Measurements from ENCODE around the gene TBPL2.

TBPL2 gene

GRCh38 chr14:55374771-55375170 is 65.6 kb downstream of the TBPL2 start:
- peaks cover 2% of the 10 kb centered on the region for H3K36me3 ChIP-seq (ENCODE audit: control insufficient read depth, insufficient read depth, low read length)

GRCh38 chr14:55373784-55374705 is 66.4 kb downstream of the TBPL2 start:
- Histone ChIP-seq H3K27me3 (replicated peaks; ENCODE audit: control insufficient read depth, insufficient read depth, low read length, poor library complexity, severe bottlenecking) (no peaks in the 10 kb centered on the region), H3K4me1 (ENCODE audit: control insufficient read depth, insufficient read depth, low read length, poor library complexity, severe bottlenecking) (peaks cover 21% of the 10 kb centered on the region), H3K4me3 (ENCODE audit: insufficient read depth, low read depth, low read length, poor library complexity, severe bottlenecking) (no peak overlapping the region), H3K9me3 (ENCODE audit: control insufficient read depth, low read length) (no peaks in the 10 kb centered on the region), H3K27ac (ENCODE audit: insufficient read depth, low read length, poor library complexity, severe bottlenecking) (peak overlapping the region; percentile 60), H3K36me3 (ENCODE audit: control insufficient read depth, insufficient read depth, low read length) (peaks cover 10% of the 10 kb centered on the region)
- no peak for DNase-seq

More at GRCh38 chr14:55374771-55375170, 65.6 kb downstream of the TBPL2 start:
- H3K27me3 ChIP-seq (replicated peaks; ENCODE audit: control insufficient read depth, insufficient read depth, low read length, poor library complexity, severe bottlenecking), result no peaks in the 10 kb centered on the region
- no peak for DNase-seq
- peaks cover 21% of the 10 kb centered on the region for H3K4me1 ChIP-seq (ENCODE audit: control insufficient read depth, insufficient read depth, low read length, poor library complexity, severe bottlenecking)
- no peaks in the 10 kb centered on the region for H3K9me3 ChIP-seq (ENCODE audit: control insufficient read depth, low read length)
- H3K27ac ChIP-seq (ENCODE audit: insufficient read depth, low read length, poor library complexity, severe bottlenecking), result peak overlapping the region; percentile 60
- H3K4me3 ChIP-seq (ENCODE audit: insufficient read depth, low read depth, low read length, poor library complexity, severe bottlenecking), result no peak overlapping the region

- Histone ChIP-seq H3K4me3 (ENCODE audit: insufficient read depth, low read depth, low read length, poor library complexity, severe bottlenecking) (no peak overlapping the region), H3K36me3 (ENCODE audit: control insufficient read depth, insufficient read depth, low read length) (peaks cover 16% of the 10 kb centered on the region), H3K27ac (ENCODE audit: insufficient read depth, low read length, poor library complexity, severe bottlenecking) (peak overlapping the region; percentile 60), H3K4me1 (ENCODE audit: control insufficient read depth, insufficient read depth, low read length, poor library complexity, severe bottlenecking) (peaks cover 21% of the 10 kb centered on the region), H3K27me3 (replicated peaks; ENCODE audit: control insufficient read depth, insufficient read depth, low read length, poor library complexity, severe bottlenecking) (no peaks in the 10 kb centered on the region), H3K9me3 (ENCODE audit: control insufficient read depth, low read length) (no peaks in the 10 kb centered on the region)
- no peak for DNase-seq
Observed at GRCh38 chr14:55372825-55373224, 67.6 kb downstream of the TBPL2 start.

GRCh38 chr14:55372423-55372822 is 68.0 kb downstream of the TBPL2 start:
- Histone ChIP-seq H3K9me3 (ENCODE audit: control insufficient read depth, low read length) (no peaks in the 10 kb centered on the region), H3K27ac (ENCODE audit: insufficient read depth, low read length, poor library complexity, severe bottlenecking) (peak overlapping the region; percentile 49), H3K36me3 (ENCODE audit: control insufficient read depth, insufficient read depth, low read length) (peaks cover 16% of the 10 kb centered on the region), H3K4me3 (ENCODE audit: insufficient read depth, low read depth, low read length, poor library complexity, severe bottlenecking) (no peak overlapping the region), H3K27me3 (replicated peaks; ENCODE audit: control insufficient read depth, insufficient read depth, low read length, poor library complexity, severe bottlenecking) (no peaks in the 10 kb centered on the region), H3K4me1 (ENCODE audit: control insufficient read depth, insufficient read depth, low read length, poor library complexity, severe bottlenecking) (peaks cover 21% of the 10 kb centered on the region)
- no peak for DNase-seq

- H3K27me3 ChIP-seq (replicated peaks; ENCODE audit: control insufficient read depth, insufficient read depth, low read length, poor library complexity, severe bottlenecking), result no peaks in the 10 kb centered on the region
- H3K27ac ChIP-seq (ENCODE audit: insufficient read depth, low read length, poor library complexity, severe bottlenecking), result no peak overlapping the region
- DNase-seq, result no peak
- no peaks in the 10 kb centered on the region for H3K9me3 ChIP-seq (ENCODE audit: control insufficient read depth, low read length)
- peaks cover 21% of the 10 kb centered on the region for H3K4me1 ChIP-seq (ENCODE audit: control insufficient read depth, insufficient read depth, low read length, poor library complexity, severe bottlenecking)
- peaks cover 17% of the 10 kb centered on the region for H3K36me3 ChIP-seq (ENCODE audit: control insufficient read depth, insufficient read depth, low read length)
- H3K4me3 ChIP-seq (ENCODE audit: insufficient read depth, low read depth, low read length, poor library complexity, severe bottlenecking), result no peak overlapping the region
Observed at GRCh38 chr14:55370883-55371455, 69.4 kb downstream of the TBPL2 start.

- H3K4me1 ChIP-seq (ENCODE audit: control insufficient read depth, insufficient read depth, low read length, poor library complexity, severe bottlenecking), result no peaks in the 10 kb centered on the region
- no peaks in the 10 kb centered on the region for H3K27me3 ChIP-seq (replicated peaks; ENCODE audit: control insufficient read depth, insufficient read depth, low read length, poor library complexity, severe bottlenecking)
- H3K4me3 ChIP-seq (ENCODE audit: insufficient read depth, low read depth, low read length, poor library complexity, severe bottlenecking), result no peak overlapping the region
- H3K27ac ChIP-seq (ENCODE audit: insufficient read depth, low read length, poor library complexity, severe bottlenecking), result no peak overlapping the region
- DNase-seq, result no peak
- H3K9me3 ChIP-seq (ENCODE audit: control insufficient read depth, low read length), result no peaks in the 10 kb centered on the region
- H3K36me3 ChIP-seq (ENCODE audit: control insufficient read depth, insufficient read depth, low read length), result peaks cover 24% of the 10 kb centered on the region
Observed at GRCh38 chr14:55366271-55366670, 74.1 kb downstream of the TBPL2 start.

Measured in effector memory CD4-positive, alpha-beta T cell (primary cell).